Measurements from ENCODE around the gene TENT4B. TPM values are rescaled to one million over a fixed set of nuclear protein-coding genes. Genes with fewer than 3 reads are reported as not detected.

Gene TENT4B
- total RNA-seq, 4 donors from 2014 or later = 10.7 to 15.6 (median 13.2) TPM

DNA sequence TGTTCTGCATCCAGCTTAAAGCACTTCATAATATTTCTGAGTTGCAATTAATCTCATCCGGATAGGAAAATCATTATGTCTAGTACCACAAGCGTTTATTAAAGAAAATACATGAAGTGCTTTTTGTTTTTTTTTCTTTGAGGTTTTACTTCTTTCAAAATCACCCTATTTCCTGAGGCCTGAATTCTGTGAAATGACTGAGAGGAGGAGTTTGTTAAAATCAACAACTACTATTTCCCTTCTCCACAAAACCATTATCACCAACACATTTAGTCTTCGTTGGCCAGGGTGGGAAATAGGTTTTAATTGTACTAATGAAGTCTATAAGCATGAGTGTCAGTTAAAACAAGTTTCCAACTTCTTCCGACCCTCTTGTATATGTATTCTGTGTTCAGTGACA is 62.6 kb downstream of the TENT4B start:
- DNase-seq (ENCODE audit: low spot score) (no peak), ATAC-seq (ENCODE audit: low FRiP score) (no peak)
- no peak for TF ChIP-seq CTCF (IDR thresholded peaks at IDR 0.05)

- ATAC-seq (ENCODE audit: low FRiP score) = no peak
- TF ChIP-seq CTCF (IDR thresholded peaks at IDR 0.05) = no peak
- no peak for DNase-seq (ENCODE audit: low spot score)
These were observed 63.1 kb downstream of the TENT4B start for GRCh38 chr16:50216231-50216630.

DNA sequence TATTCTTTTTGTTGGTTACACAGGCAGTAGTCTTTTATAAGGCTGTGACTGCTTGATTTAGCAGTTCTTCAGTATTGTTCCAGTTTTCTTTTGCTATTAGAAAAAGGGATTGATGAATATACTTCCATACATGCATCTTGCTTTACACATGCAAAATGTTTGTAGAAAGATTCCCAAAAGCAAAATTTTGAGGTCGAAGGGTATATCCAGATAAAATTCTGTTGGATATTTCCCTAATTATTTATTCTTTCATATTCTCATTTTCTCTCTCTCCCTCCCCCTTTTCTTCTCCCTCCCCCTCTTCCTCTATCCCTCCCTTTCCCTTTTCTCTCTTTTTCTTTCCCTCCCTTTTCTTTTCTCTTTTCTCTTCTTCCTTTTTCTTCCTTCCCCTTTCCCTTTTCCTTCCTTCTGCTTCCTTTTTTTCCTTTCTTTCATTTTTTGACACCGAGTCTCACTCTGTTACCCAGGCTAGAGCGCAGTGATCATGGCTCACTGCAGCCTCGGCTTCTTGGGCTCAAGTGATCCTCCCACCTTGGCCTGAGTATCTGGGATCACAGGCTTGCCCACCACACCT is 66.4 kb downstream of the TENT4B start:
- TF ChIP-seq CTCF (IDR thresholded peaks at IDR 0.05) = no peak
- DNase-seq (ENCODE audit: low spot score) (no peak), ATAC-seq (ENCODE audit: low FRiP score) (no peak)

- ATAC-seq (ENCODE audit: low FRiP score) = no peak
- no peak for TF ChIP-seq CTCF (IDR thresholded peaks at IDR 0.05)
- DNase-seq (ENCODE audit: low spot score) = no peak
These were observed 71.2 kb downstream of the TENT4B start for GRCh38 chr16:50224286-50224685.

GRCh38 chr16:50227120-50227519 is 74.0 kb downstream of the TENT4B start:
- DNase-seq (ENCODE audit: low spot score) (no peak), ATAC-seq (ENCODE audit: low FRiP score) (no peak)
- TF ChIP-seq CTCF (IDR thresholded peaks at IDR 0.05) = no peak

- no peak for TF ChIP-seq CTCF (IDR thresholded peaks at IDR 0.05)
- ATAC-seq (ENCODE audit: low FRiP score) (no peak), DNase-seq (ENCODE audit: low spot score) (no peak)
These were observed 74.6 kb downstream of the TENT4B start for GRCh38 chr16:50227665-50228064.

DNA sequence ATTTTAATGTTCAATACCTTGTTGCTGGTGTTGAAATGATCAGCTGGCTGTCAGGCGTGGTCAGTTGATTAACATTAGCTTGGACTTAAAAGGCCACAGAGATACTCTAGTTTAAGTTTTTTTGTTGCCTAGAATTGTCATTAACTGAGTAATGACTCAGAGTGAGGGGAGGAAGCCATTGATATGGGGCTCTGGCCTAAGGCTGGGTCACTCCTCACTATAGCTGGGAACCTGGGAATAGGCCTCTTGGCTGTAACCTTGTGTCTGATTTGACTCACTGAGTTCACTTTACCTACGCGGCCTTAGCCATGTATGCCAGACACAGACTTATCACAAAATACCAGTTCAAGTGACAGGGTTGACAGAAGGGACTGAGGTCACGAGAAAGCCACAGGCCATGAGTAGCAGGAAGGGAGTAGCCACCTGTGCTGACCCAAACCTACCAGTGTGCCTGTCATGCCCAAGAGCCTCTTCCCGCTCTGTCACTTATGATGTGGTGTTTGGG is 75.3 kb downstream of the TENT4B start:
- DNase-seq (ENCODE audit: low spot score) (no peak), ATAC-seq (ENCODE audit: low FRiP score) (no peak)
- no peak for TF ChIP-seq CTCF (IDR thresholded peaks at IDR 0.05)

All from omental fat pad (tissue), 4 donors.